Thyroid gland (tissue), 4 donors: ENCODE data around the gene TIMM17A.

Source experiments
- POLR2A ChIP-seq, 2 donors: fragments of 450-650 bp; IDR thresholded peaks; one replicate each; pipeline ENCODE4 v1.6.1; 2017; ENCODE audit warnings: antibody characterized with exemption in 2 of 2, mild to moderate bottlenecking in 2 of 2, moderate library complexity in 1 of 2
- TF ChIP-seq, protein P1 (sequence below), 6 experiments: fragments of 200-600 bp in 3 of 6; fragments of 450-650 bp in 3 of 6; sonication (generic) in 3 of 6; IDR thresholded peaks; one replicate each; pipeline ENCODE4 v1.5.1; 2016 to 2019; ENCODE audit warnings: antibody characterized with exemption in 6 of 6, mild to moderate bottlenecking in 2 of 6, inconsistent platforms in 1 of 6, moderate library complexity in 1 of 6

DNA sequence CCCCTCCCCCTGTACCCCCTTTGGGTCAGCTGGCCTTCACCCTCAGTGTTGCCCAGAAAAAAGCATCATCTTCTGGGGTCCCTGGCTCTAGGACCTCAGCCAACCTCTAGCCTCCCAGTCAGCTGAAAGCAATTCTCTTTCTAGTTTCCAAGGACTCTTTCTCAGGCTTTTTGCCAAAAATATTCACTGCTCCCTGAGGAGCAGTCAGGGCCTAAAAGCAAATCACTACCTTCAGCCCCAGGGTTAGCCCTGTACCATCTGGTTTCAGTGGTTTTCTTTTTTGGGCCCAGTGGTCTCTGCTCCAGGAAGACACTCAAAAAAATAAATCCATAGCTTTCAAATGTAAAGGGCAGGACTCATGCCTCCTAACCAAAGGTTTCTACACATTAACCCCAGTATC is 5.8 kb upstream of the TIMM17A start:
- TF ChIP-seq, protein P1, sequence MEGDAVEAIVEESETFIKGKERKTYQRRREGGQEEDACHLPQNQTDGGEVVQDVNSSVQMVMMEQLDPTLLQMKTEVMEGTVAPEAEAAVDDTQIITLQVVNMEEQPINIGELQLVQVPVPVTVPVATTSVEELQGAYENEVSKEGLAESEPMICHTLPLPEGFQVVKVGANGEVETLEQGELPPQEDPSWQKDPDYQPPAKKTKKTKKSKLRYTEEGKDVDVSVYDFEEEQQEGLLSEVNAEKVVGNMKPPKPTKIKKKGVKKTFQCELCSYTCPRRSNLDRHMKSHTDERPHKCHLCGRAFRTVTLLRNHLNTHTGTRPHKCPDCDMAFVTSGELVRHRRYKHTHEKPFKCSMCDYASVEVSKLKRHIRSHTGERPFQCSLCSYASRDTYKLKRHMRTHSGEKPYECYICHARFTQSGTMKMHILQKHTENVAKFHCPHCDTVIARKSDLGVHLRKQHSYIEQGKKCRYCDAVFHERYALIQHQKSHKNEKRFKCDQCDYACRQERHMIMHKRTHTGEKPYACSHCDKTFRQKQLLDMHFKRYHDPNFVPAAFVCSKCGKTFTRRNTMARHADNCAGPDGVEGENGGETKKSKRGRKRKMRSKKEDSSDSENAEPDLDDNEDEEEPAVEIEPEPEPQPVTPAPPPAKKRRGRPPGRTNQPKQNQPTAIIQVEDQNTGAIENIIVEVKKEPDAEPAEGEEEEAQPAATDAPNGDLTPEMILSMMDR (IDR thresholded peaks at IDR 0.05): no peak
- no peak for TF ChIP-seq POLR2A (IDR thresholded peaks at IDR 0.05)
